ENCODE data around the gene ACSL4.

ACSL4 gene

GRCh38 chrX:109695637-109696036 is 37.4 kb downstream of the ACSL4 start:
- TF ChIP-seq CTCF (conservative IDR thresholded peaks at IDR 0.05; ENCODE audit: low read depth, low read length) = no peak

GRCh38 chrX:109691752-109692151 is 41.3 kb downstream of the ACSL4 start:
- DNase-seq (ENCODE audit: low read depth) = no peak
- H3K4me3 ChIP-seq (ENCODE audit: low read length) = no peak overlapping the region
- no peak for TF ChIP-seq CTCF (conservative IDR thresholded peaks at IDR 0.05; ENCODE audit: low read depth, low read length)

More at GRCh38 chrX:109695637-109696036, 37.4 kb downstream of the ACSL4 start:
- DNase-seq (ENCODE audit: low read depth) = no peak
- no peak overlapping the region for H3K4me3 ChIP-seq (ENCODE audit: low read length)

- no peak for TF ChIP-seq CTCF (conservative IDR thresholded peaks at IDR 0.05; ENCODE audit: low read depth, low read length)
- DNase-seq (ENCODE audit: low read depth) = no peak
- no peak overlapping the region for H3K4me3 ChIP-seq (ENCODE audit: low read length)
Observed at GRCh38 chrX:109691277-109691676, 41.8 kb downstream of the ACSL4 start.

GRCh38 chrX:109687903-109688302 is 45.2 kb downstream of the ACSL4 start:
- TF ChIP-seq CTCF (conservative IDR thresholded peaks at IDR 0.05; ENCODE audit: low read depth, low read length) = no peak
- DNase-seq (ENCODE audit: low read depth) = no peak
- no peak overlapping the region for H3K4me3 ChIP-seq (ENCODE audit: low read length)

- no peak for TF ChIP-seq CTCF (conservative IDR thresholded peaks at IDR 0.05; ENCODE audit: low read depth, low read length)
- no peak overlapping the region for H3K4me3 ChIP-seq (ENCODE audit: low read length)
- DNase-seq (ENCODE audit: low read depth) = no peak
Observed at GRCh38 chrX:109685656-109686078, 47.4 kb downstream of the ACSL4 start.

GRCh38 chrX:109684136-109684535 is 48.9 kb downstream of the ACSL4 start:
- H3K4me3 ChIP-seq (ENCODE audit: low read length) = no peak overlapping the region
- no peak for DNase-seq (ENCODE audit: low read depth)
- no peak for TF ChIP-seq CTCF (conservative IDR thresholded peaks at IDR 0.05; ENCODE audit: low read depth, low read length)

GRCh38 chrX:109681475-109682081 is 51.5 kb downstream of the ACSL4 start:
- H3K4me3 ChIP-seq (ENCODE audit: low read length) = no peak overlapping the region
- no peak for DNase-seq (ENCODE audit: low read depth)
- TF ChIP-seq CTCF (conservative IDR thresholded peaks at IDR 0.05; ENCODE audit: low read depth, low read length) = no peak
